Activated CD4-positive, CD25-positive, alpha-beta regulatory T cell treated with anti-CD3 and anti-CD28 coated beads, Interleukin-2, amount 50 U/mL, for 24 hours (primary cell): ENCODE measurements around the gene HVCN1.
A peak's percentile ranks its signal among the peaks of the same experiment; 100 is the strongest.
"Not testable (repeated sequence)": the region's sequence is repeated elsewhere in the genome, so short reads cannot be mapped to it uniquely, and the experiment has no call there.

Experiments used
- ATAC-seq, 2 donors: fragments of 150-1000 bp; cut with Tn5 transposase; one replicate each; pipeline ENCODE4 v1.10.0; 2021; ENCODE audit warnings: mild to moderate bottlenecking in 1 of 2, moderate library complexity in 1 of 2

Gene HVCN1

GRCh38 chr12:110688446-110689280 lies at the start of gene HVCN1:
Gene HVCN1, minus strand, starts transcription at chr12:110689115. Its CDS starts 5,870 bp downstream, at chr12:110683245.
- ATAC-seq: peak; percentile 49 to 61

- no peak for ATAC-seq
These were observed 48.6 kb upstream of the HVCN1 start for GRCh38 chr12:110737532-110737931.

DNA sequence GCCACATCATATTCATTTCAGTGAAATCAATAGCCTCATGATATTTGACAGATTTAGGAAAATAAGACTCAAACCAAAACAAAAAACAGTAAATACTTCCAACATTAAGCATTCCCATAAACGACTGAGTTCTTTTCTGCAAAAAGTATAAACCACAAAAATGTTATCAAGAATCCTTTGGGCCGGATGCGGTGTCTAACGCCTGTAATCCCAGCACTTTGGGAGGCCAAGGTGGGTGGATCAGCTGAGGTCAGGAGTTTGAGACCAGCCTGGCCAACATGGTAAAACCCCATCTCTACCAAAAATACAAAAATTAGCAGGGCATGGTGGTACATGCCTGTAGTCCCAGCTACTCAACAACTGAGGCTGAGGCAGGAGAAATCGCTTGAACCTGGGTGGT lies 48.1 kb upstream of the HVCN1 start:
- not testable (repeated sequence) for ATAC-seq

- no peak for ATAC-seq
These were observed 45.0 kb upstream of the HVCN1 start for GRCh38 chr12:110733900-110734299.

GRCh38 chr12:110733089-110733715 lies 44.3 kb upstream of the HVCN1 start:
- no peak for ATAC-seq

- no peak for ATAC-seq
These were observed 43.7 kb upstream of the HVCN1 start for GRCh38 chr12:110732572-110732971.

DNA sequence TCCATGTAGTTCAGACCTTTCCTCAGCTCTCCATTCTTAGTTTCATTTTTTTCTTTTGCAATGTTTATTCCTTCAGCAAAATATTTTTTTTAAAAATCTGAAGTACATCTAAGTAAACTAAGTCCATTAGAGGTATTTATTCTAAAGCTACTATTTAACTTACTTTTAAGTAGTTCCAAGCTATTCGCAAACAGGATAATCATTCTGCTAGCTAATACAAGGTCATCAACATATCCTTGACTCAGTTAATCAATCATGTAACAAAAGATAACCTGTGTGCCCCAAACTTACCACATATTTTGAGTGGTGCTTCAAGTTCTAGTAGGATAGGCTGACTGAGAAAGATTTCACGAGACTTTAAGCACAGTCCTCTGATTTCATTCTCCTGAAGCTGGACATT lies 42.6 kb upstream of the HVCN1 start:
- no peak for ATAC-seq

- no peak for ATAC-seq
These were observed 39.7 kb upstream of the HVCN1 start for GRCh38 chr12:110728628-110729027.

- ATAC-seq: no peak
These were observed 37.9 kb upstream of the HVCN1 start for GRCh38 chr12:110726708-110727369.

DNA sequence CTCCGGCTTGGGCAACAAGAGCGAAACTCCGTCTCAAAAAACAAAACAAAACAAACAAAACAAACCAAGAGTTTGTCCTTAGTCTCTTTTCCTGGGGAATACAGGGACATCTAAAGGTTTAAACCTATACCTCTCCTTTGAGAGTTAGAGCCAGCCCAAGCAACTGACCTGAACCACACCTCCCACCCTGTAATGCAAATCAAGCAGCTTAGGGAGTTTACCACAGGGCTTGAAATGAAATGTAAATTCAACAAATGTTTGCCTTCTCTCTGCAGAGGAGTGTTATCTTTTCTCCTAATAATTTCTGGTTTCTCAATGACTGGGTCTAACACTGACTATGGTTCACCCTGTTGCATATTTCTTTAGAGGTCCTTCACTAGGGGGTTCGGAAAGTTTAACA lies 37.1 kb upstream of the HVCN1 start:
- ATAC-seq: no peak

GRCh38 chr12:110725267-110725666 lies 36.4 kb upstream of the HVCN1 start:
- ATAC-seq: no peak

DNA sequence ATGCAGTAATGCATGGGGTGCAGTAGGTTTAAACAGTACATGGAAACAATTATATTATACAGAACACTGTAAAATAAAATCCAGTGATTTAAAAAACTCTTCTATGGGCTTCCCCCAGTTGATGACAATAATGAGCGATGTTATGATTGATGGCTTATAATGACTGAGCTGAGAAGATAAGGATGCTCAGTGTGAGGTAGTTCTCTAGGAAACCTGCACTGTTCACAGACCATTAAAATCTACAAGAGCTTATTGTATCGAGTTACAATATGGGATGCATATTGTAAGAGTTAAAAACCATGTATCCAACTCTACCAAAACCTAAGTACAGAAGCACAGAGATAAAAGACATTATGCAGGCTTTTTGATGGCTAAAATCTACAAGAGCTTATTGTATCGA lies 34.0 kb upstream of the HVCN1 start:
- not testable (repeated sequence) for ATAC-seq

DNA sequence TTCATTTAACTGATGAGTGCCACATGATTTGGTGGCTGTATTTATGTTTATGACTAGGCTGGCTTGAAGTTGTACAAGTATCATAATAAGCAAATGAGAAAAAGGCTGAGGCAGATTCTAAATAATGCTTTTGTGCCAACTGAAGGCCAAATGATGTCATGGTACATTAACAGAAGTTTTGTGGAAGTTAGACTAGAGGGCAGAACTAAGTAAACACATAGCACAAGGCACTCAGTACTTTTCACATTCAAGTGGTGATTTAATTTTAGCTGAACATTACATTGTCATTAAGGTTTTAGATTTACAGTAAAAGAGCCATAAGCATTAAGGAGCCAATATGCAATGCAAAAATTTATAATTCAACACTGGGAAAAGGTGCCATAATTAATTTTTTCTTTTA lies 32.7 kb upstream of the HVCN1 start:
- no peak for ATAC-seq

DNA sequence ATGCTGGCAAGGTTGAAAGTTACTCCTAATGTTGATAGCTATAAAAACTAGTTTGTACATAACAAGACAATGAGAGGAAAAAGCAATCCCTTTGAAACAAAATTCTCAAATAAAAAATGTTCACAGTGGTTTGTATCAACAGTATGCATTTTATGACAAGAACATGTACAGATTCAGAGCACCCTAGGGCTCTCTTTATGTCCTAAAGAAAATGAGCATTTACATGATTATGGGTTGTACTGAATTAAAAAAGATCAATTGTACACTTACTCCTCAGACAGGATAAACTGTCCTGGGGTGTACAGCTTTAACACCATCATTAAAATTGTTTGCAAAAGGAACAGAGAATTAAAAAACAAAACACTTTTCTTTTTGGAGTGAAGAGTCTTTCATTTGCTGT lies 31.6 kb upstream of the HVCN1 start:
- ATAC-seq: no peak

DNA sequence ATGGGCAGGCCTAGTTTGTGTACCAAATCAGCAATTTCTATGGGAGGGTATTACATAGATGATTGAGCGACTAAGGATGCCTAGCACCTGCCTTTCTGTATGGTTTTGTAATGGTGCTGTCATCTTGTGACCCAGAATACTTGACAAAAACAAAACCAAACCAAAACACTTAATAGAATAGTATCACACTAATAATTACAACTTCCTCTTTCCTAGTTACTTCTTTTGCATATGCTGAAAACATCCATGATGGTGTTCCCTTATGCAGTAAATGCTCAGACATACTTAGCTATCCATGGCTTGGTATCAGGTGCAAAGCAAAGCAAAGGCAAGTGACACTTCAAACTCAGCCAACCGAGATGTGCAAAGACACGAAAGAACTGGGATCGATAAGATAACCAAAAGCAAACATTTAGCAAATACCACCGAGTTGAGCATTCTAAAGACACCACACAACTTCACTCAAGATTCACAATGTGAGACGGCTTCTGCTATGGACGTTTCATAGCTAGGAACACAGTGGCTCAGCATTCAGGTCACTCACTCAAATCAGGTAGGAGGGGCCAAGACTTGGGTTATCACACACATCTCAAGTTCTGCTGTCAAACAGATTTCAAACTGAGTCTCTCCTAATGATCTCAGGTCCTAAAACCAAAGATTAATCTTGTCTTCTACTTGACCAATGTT lies 29.4 kb upstream of the HVCN1 start:
- ATAC-seq: peak in 1 of 2 donors; percentile 20

GRCh38 chr12:110717037-110717436 lies 28.1 kb upstream of the HVCN1 start:
- no peak for ATAC-seq

- no peak for ATAC-seq
These were observed 20.0 kb upstream of the HVCN1 start for GRCh38 chr12:110708917-110709316.

DNA sequence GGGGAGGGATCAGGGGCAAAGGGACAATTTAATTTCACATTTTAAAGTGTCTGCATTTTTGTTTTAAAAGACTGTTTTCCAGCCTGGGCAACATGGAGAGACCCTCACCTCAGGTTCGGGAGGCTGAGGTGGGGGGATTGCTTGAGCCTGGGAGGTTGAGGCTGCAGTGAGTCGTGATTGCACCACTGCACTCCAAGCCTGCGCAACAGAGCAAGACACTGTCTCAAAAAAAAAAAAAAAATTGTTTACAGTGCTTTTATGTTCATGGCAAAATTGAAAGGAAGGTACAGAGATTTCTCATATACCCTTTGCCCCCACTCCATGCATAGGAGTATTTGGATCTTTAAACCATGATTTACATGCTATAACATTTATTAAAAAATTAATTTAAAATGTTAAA lies 16.4 kb upstream of the HVCN1 start:
- no peak for ATAC-seq

DNA sequence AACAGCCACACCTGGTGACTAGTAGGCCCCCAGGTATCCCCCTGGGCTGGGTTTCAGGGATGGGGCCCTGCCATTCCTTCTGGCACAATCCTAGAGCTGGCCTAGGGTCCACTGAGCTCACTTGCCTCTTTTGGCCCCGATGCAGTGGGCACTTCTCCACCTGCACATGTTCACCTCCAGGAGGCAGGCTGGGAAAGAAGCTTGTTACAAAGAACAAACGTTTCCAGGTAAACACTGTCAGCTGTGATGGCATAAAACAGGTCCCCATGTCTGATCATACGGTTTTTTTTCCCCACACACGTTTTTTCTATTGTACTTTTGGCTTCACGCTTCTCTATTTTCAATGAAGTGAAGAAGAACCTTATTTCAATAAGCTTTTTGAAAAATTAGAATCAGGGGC lies 15.8 kb upstream of the HVCN1 start:
- ATAC-seq: no peak

DNA sequence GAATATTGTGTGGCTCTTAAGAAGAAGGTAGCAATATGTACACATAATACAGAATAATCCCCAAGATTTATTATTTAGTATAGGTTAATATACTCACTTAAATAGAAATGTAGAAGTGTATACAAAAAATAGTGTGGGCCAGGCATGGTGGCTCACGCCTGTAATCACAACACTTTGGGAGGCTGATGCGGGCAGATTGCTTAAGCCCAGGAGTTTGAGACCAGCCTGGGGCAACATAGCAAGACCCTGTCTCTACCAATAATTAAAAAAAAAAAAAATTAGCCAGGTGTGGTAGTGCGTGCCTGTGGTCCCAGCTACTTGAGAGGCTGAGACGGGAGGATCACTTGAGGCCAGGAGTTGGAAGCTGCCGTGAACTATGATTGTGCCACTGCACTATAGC lies 15.3 kb upstream of the HVCN1 start:
- ATAC-seq: no peak

GRCh38 chr12:110702081-110702480 lies 13.2 kb upstream of the HVCN1 start:
- ATAC-seq: no peak

GRCh38 chr12:110699591-110700445 lies 10.9 kb upstream of the HVCN1 start:
- ATAC-seq: no peak
